H1 (cell line): ENCODE results near the gene HUWE1. TPM values are rescaled to one million over a fixed set of nuclear protein-coding genes. Genes with fewer than 3 reads are reported as not detected.

Experiments used
- CTCF ChIA-PET: fragments of 300-600 bp; sonication (Branson Sonifier 250); formaldehyde crosslinking; loops from one replicate; lab custom pipeline; 2021; ENCODE audit not compliant: partially characterized antibody; lab: Charles Lee
- POLR2A ChIA-PET: fragments of 300-600 bp; sonication (Branson Sonifier 250); formaldehyde crosslinking; loops from one replicate; lab custom pipeline; 2021; ENCODE audit warnings: inconsistent platforms; ENCODE audit not compliant: partially characterized antibody; lab: Charles Lee
- DNase-seq, 2 experiments: peaks; one replicate each; pipeline versions ENCODE4 v3.0.0 to v3.0.0-alpha.2; 2010 to 2022; ENCODE audit warnings: low spot score in 2 of 2, low read depth in 1 of 2, mixed read lengths in 1 of 2
- FAIRE-seq: peaks from 2 replicates; lab custom pipeline; 2011; peaks lifted over from hg19 to GRCh38; lab: Jason Lieb, UNC
- H2AFZ ChIP-seq: 2 replicates; pipeline ENCODE4 v1.8.1; 2012; ENCODE audit warnings: low read length, inconsistent platforms
- H2AK5ac ChIP-seq: 2 replicates; pipeline ENCODE4 v1.6.1; 2013; ENCODE audit warnings: low read depth, low read length
- H2BK120ac ChIP-seq: replicated peaks from 2 replicates; pipeline ENCODE3; 2013; ENCODE audit warnings: low read depth, low read length, inconsistent platforms
- H2BK12ac ChIP-seq: 2 replicates; pipeline ENCODE4 v1.6.1; 2013; ENCODE audit warnings: low read depth, low read length
- H2BK15ac ChIP-seq: 2 replicates; pipeline ENCODE4 v1.6.1; 2013; ENCODE audit warnings: low read length
- H2BK20ac ChIP-seq: 2 replicates; pipeline ENCODE4 v1.6.1; 2013; ENCODE audit warnings: low read length
- H2BK5ac ChIP-seq: 2 replicates; pipeline ENCODE4 v1.6.1; 2013; ENCODE audit warnings: low read depth, low read length
- H3K14ac ChIP-seq: 2 replicates; pipeline ENCODE4 v1.6.1; 2013; ENCODE audit warnings: inconsistent platforms; ENCODE audit not compliant: insufficient read length
- H3K18ac ChIP-seq: 2 replicates; pipeline ENCODE4 v1.6.1; 2013; ENCODE audit warnings: low read length; ENCODE audit errors: extremely low read depth
- H3K23ac ChIP-seq: 2 replicates; pipeline ENCODE4 v1.6.1; 2013; ENCODE audit warnings: inconsistent platforms; ENCODE audit not compliant: insufficient read length
- H3K23me2 ChIP-seq: 2 replicates; pipeline ENCODE4 v1.6.1; 2013; ENCODE audit warnings: low read depth, low read length
- H3K27ac ChIP-seq: 2 replicates; pipeline ENCODE4 v1.6.1; 2011; ENCODE audit warnings: low read depth, low read length, inconsistent platforms
- H3K27me3 ChIP-seq, 4 experiments: replicated peaks in 1 of 4; 1 replicate in 1 of 4; 2 replicates in 3 of 4; pipeline versions ENCODE4 v1.6.1 to v1.8.1; 2011 to 2013; ENCODE audit warnings: low read length in 3 of 4, mild to moderate bottlenecking in 3 of 4, inconsistent platforms in 2 of 4, mixed read lengths in 2 of 4, moderate library complexity in 1 of 4; ENCODE audit not compliant: control insufficient read depth in 3 of 4, insufficient read depth in 3 of 4; ENCODE audit errors: extremely low read depth in 1 of 4
- H3K36me3 ChIP-seq, 4 experiments: 2 replicates each; pipeline versions ENCODE4 v1.6.1 to v1.8.1; 2011 to 2013; ENCODE audit warnings: mild to moderate bottlenecking in 4 of 4, low read length in 3 of 4, moderate library complexity in 2 of 4, control low read depth in 1 of 4, inconsistent platforms in 1 of 4; ENCODE audit not compliant: insufficient read depth in 4 of 4, control insufficient read depth in 2 of 4
- H3K4ac ChIP-seq: replicated peaks from 2 replicates; pipeline ENCODE3; 2013; ENCODE audit warnings: low read length, low read depth, mixed read lengths, inconsistent platforms; ENCODE audit not compliant: insufficient read length
- H3K4me1 ChIP-seq, 4 experiments: replicated peaks in 1 of 4; 1 replicate in 1 of 4; 2 replicates in 3 of 4; pipeline versions ENCODE4 v1.6.1 to v1.8.1; 2011 to 2013; ENCODE audit warnings: low read length in 3 of 4, inconsistent platforms in 2 of 4, mixed read lengths in 1 of 4; ENCODE audit not compliant: insufficient read depth in 4 of 4, control insufficient read depth in 3 of 4
- H3K4me2 ChIP-seq, 2 experiments: 2 replicates each; pipeline versions ENCODE4 v1.6.1 to v1.8.1; 2011 to 2013; ENCODE audit warnings: low read depth in 2 of 2, low read length in 2 of 2, control low read depth in 1 of 2, inconsistent platforms in 1 of 2, mild to moderate bottlenecking in 1 of 2; ENCODE audit not compliant: insufficient read depth in 1 of 2
- H3K4me3 ChIP-seq, 4 experiments: fragments of 200-600, 300-600 bp in 1 of 4; sonication (generic), shearing (Covaris generic), sonication (Bioruptor Twin) in 1 of 4; 2 replicates each; pipeline versions ENCODE4 v1.5.1 to v1.8.1; 2011 to 2016; ENCODE audit warnings: low read length in 4 of 4, low read depth in 3 of 4, control low read depth in 2 of 4, inconsistent platforms in 2 of 4, mild to moderate bottlenecking in 2 of 4, mixed read lengths in 1 of 4, moderate library complexity in 1 of 4; ENCODE audit not compliant: insufficient read depth in 2 of 4; ENCODE audit errors: extremely low read depth in 1 of 4
- H3K56ac ChIP-seq: replicated peaks from 2 replicates; pipeline ENCODE3; 2013; ENCODE audit warnings: low read depth, mild to moderate bottlenecking, mixed read lengths, low read length, inconsistent platforms; ENCODE audit not compliant: insufficient read length
- H3K79me1 ChIP-seq: 2 replicates; pipeline ENCODE4 v1.6.1; 2013; ENCODE audit warnings: low read depth, low read length, control low read depth
- H3K79me2 ChIP-seq, 2 experiments: 2 replicates each; pipeline versions ENCODE4 v1.6.1 to v1.8.1; 2012 to 2013; ENCODE audit warnings: low read length in 2 of 2, mild to moderate bottlenecking in 2 of 2, inconsistent platforms in 1 of 2; ENCODE audit not compliant: insufficient read depth in 2 of 2, control insufficient read depth in 1 of 2
- H3K9ac ChIP-seq, 4 experiments: replicated peaks in 1 of 4; 1 replicate in 1 of 4; 2 replicates in 3 of 4; pipeline versions ENCODE4 v1.6.1 to v1.8.1; 2011 to 2013; ENCODE audit warnings: low read depth in 3 of 4, low read length in 3 of 4, control low read depth in 2 of 4, mild to moderate bottlenecking in 2 of 4, moderate library complexity in 2 of 4, inconsistent platforms in 1 of 4; ENCODE audit errors: extremely low read depth in 1 of 4
- H3K9me3 ChIP-seq, 2 experiments: 2 replicates each; pipeline versions ENCODE4 v1.6.1 to v1.8.1; 2012 to 2013; ENCODE audit warnings: mild to moderate bottlenecking in 2 of 2, moderate library complexity in 2 of 2, control low read depth in 1 of 2, inconsistent platforms in 1 of 2, low read depth in 1 of 2, low read length in 1 of 2, mixed read lengths in 1 of 2; ENCODE audit not compliant: insufficient read depth in 2 of 2
- H4K20me1 ChIP-seq, 2 experiments: replicated peaks in 1 of 2; 2 replicates each; pipeline versions ENCODE3 to v1.8.1; 2011 to 2013; ENCODE audit warnings: inconsistent platforms in 2 of 2, low read length in 2 of 2, mild to moderate bottlenecking in 1 of 2; ENCODE audit not compliant: insufficient read depth in 2 of 2, control insufficient read depth in 1 of 2
- H4K5ac ChIP-seq: 2 replicates; pipeline ENCODE4 v1.6.1; 2013; ENCODE audit warnings: low read length, low read depth, mixed read lengths, inconsistent platforms; ENCODE audit not compliant: insufficient read length
- H4K8ac ChIP-seq: 2 replicates; pipeline ENCODE4 v1.8.0; 2013; ENCODE audit warnings: mild to moderate bottlenecking, moderate library complexity, low read length, inconsistent platforms; ENCODE audit not compliant: insufficient read depth; ENCODE audit errors: extremely low read depth
- H4K91ac ChIP-seq: replicated peaks from 2 replicates; pipeline ENCODE3; 2013; ENCODE audit warnings: low read length, mixed read lengths, inconsistent platforms; ENCODE audit not compliant: insufficient read length
- BRCA1 ChIP-seq: IDR thresholded peaks from 2 replicates; pipeline ENCODE4 v1.6.1; 2012; ENCODE audit warnings: low read depth, low read length, improper control_type of control experiment
- CHD1 ChIP-seq: IDR thresholded peaks from 2 replicates; pipeline ENCODE4 v1.6.1; 2012; ENCODE audit warnings: low read depth, low read length, improper control_type of control experiment
- CREB1 ChIP-seq: IDR thresholded peaks from 2 replicates; pipeline ENCODE4 v1.6.1; 2012; ENCODE audit warnings: inconsistent platforms
- GTF2F1 ChIP-seq: IDR thresholded peaks from 2 replicates; pipeline ENCODE4 v1.6.1; 2012; ENCODE audit warnings: low read depth, low read length, improper control_type of control experiment, borderline replicate concordance
- HDAC2 ChIP-seq, 2 experiments: fragments of 300-600 bp in 1 of 2; sonication (generic) in 1 of 2; IDR thresholded peaks; 2 replicates each; pipeline ENCODE4 v1.6.1; 2011 to 2012; ENCODE audit warnings: low read depth in 2 of 2, low read length in 2 of 2, mild to moderate bottlenecking in 2 of 2, moderate library complexity in 2 of 2, borderline replicate concordance in 1 of 2, inconsistent platforms in 1 of 2
- HDAC6 ChIP-seq: IDR thresholded peaks from one replicate; pipeline ENCODE4 v1.7.1; 2012; ENCODE audit warnings: low read depth, mild to moderate bottlenecking, inconsistent platforms, low read length, moderate library complexity
- KDM5A ChIP-seq: fragments of 200-600 bp; IDR thresholded peaks from 2 replicates; pipeline ENCODE4 v1.7.1; 2012; ENCODE audit warnings: mild to moderate bottlenecking, low read length, inconsistent platforms, mixed read lengths
- MAFK ChIP-seq: IDR thresholded peaks from 2 replicates; pipeline ENCODE4 v1.6.1; 2012; ENCODE audit warnings: low read depth, mild to moderate bottlenecking, improper control_type of control experiment, low read length
- NRF1 ChIP-seq: IDR thresholded peaks from 2 replicates; pipeline ENCODE4 v1.6.1; 2011; ENCODE audit warnings: mild to moderate bottlenecking, low read depth, low read length, improper control_type of control experiment
- POU5F1 ChIP-seq: IDR thresholded peaks from 2 replicates; pipeline ENCODE4 v1.6.1; 2011; ENCODE audit warnings: low read depth, mild to moderate bottlenecking, low read length, moderate library complexity
- SAP30 ChIP-seq: fragments of 300-600 bp; sonication (generic); IDR thresholded peaks from 2 replicates; pipeline ENCODE4 v1.7.1; 2012; ENCODE audit warnings: low read length, moderate library complexity, mild to moderate bottlenecking, inconsistent platforms; ENCODE audit not compliant: insufficient read depth, insufficient replicate concordance
- SIRT6 ChIP-seq: IDR thresholded peaks from one replicate; pipeline ENCODE4 v1.7.1; 2012; ENCODE audit warnings: low read length, inconsistent platforms
- SIX5 ChIP-seq: IDR thresholded peaks from 2 replicates; pipeline ENCODE4 v1.6.1; 2011; ENCODE audit warnings: mild to moderate bottlenecking, low read depth, low read length
- SUZ12 ChIP-seq: fragments of 200-600 bp; sonication (generic); IDR thresholded peaks from 2 replicates; pipeline ENCODE4 v1.6.1; 2012; ENCODE audit warnings: mild to moderate bottlenecking, inconsistent platforms, low read length, moderate library complexity, mixed read lengths
- TCF12 ChIP-seq: IDR thresholded peaks from 2 replicates; pipeline ENCODE4 v1.6.1; 2011; ENCODE audit warnings: low read depth, mild to moderate bottlenecking, low read length
- YY1 ChIP-seq: IDR thresholded peaks from 2 replicates; pipeline ENCODE4 v1.6.1; 2011; ENCODE audit warnings: low read depth, mild to moderate bottlenecking, low read length
- WGBS, 2 experiments: shearing (Covaris generic) in 1 of 2; methylation state at CpG; one replicate each; pipeline versions ENCODE4 v1.1.6 to v1.1.7; 2013 to 2015; ENCODE audit warnings: low lambda C conversion rate in 2 of 2, mixed read lengths in 2 of 2, inconsistent platforms in 1 of 2, low coverage in 1 of 2, missing lambda C conversion rate in 1 of 2; ENCODE audit not compliant: insufficient replicate concordance in 2 of 2, insufficient coverage in 1 of 2, insufficient read length in 1 of 2; ENCODE audit errors: extremely low coverage in 1 of 2, missing lambda C conversion rate in 1 of 2; 5-methylcytosine and 5-hydroxymethylcytosine counted together
- polyA plus RNA-seq, 7 experiments: library from polyadenylated mRNA; depleted of rRNA in 3 of 7; stranded (reverse) in 5 of 7; unstranded in 2 of 7; fragments of >200 nt in 5 of 7; fragments of 200-250 nt in 2 of 7; gene quantifications; 1 replicate in 5 of 7; 2 replicates in 1 of 7; 4 replicates in 1 of 7; pipeline versions ENCODE4 v1.2.1 to v1.2.3, GENCODE V29; 2011 to 2013; ENCODE audit warnings: missing spikeins in 2 of 7, mixed read lengths in 2 of 7
- total RNA-seq: library from RNA; stranded (reverse); fragmentation: NEBNext Ultra II Directional; extraction: Animal tissue kit (Norgen Biotek cat#: 25700); gene quantifications from 2 replicates; pipeline ENCODE4 v1.2.1, GENCODE V29; 2021

Gene HUWE1
- total and polyA plus RNA-seq, 2 of the 8 experiments (the other 6 are each of a cell fraction or from before 2014, with no cell fraction given): 114 to 252 TPM

DNA sequence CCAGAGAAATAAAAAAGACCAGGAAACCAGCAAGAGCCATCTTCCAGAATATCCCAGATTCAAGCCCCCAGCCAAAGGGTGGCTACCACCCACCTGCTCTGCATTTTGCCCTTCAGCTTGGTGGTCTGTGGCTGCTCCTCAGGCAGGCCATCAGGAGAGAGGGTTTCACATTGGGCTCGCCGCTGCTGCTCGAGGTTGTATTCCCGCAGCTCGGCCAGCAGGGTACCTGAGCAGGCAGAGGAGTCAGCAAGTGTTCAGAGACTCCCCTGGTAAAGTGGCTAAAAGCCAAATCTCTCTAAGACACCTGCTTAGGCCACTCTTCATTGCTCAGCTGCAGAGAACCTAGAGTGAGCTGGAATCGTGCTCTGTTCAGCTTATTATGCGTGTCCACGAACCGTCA lies 141.6 kb downstream of the HUWE1 start:
- H3K4me1 ChIP-seq: no peaks in the 10 kb centered on the region
- no peak overlapping the region for H2BK12ac ChIP-seq
- H3K18ac ChIP-seq: no peak overlapping the region
- DNase-seq (no peak), FAIRE-seq (no peak)
- H3K79me2 ChIP-seq: no peaks in the 10 kb centered on the region
- no peak overlapping the region for H3K27ac ChIP-seq
- no peak overlapping the region for H3K23ac ChIP-seq
- H3K36me3 ChIP-seq: peaks cover 48 to 91% (median 80%) of the 10 kb centered on the region in 4 experiments
- H3K23me2 ChIP-seq: no peaks in the 10 kb centered on the region
- H3K9me3 ChIP-seq: no peaks in the 10 kb centered on the region
- H3K4me2 ChIP-seq: no peak overlapping the region
- no peak overlapping the region for H2BK15ac ChIP-seq
- no peaks in the 10 kb centered on the region for H3K27me3 ChIP-seq
- CTCF ChIA-PET: interaction anchor here (1.2 kb wide), 1 partner anchor 63 kb away, joined by 3 read pairs; no protein-coding TSS in a partner anchor
- H3K9ac ChIP-seq: no peak overlapping the region
- no peak overlapping the region for H3K4me3 ChIP-seq
- H4K20me1 ChIP-seq: peaks cover 0 to 1% of the 10 kb centered on the region in 2 experiments
- H4K91ac ChIP-seq: no peak overlapping the region
- no peak overlapping the region for H4K8ac ChIP-seq
- no peak overlapping the region for H2AFZ ChIP-seq
- H2AK5ac ChIP-seq: no peak overlapping the region
- H4K5ac ChIP-seq: no peak overlapping the region
- H2BK5ac ChIP-seq: no peak overlapping the region
- no peaks in the 10 kb centered on the region for H3K79me1 ChIP-seq
- WGBS, 2 experiments: 96% methylated on average over 9 of the region's 9 CpGs; no CpG with 5 or more reads in 1 of the 2 experiments
- no peak overlapping the region for H3K14ac ChIP-seq
- H3K56ac ChIP-seq: no peak overlapping the region
- POLR2A ChIA-PET: no interaction called here
- H2BK120ac ChIP-seq: no peak overlapping the region
- H3K4ac ChIP-seq: no peak overlapping the region
- H2BK20ac ChIP-seq: no peak overlapping the region
- TF ChIP-seq HDAC2 (IDR thresholded peaks at IDR 0.05; ENCODE audit: borderline replicate concordance in 1 of 2, low read depth in 2 of 2, low read length in 2 of 2) (no peak), TCF12 (no peak), GTF2F1 (no peak), CHD1 (no peak), KDM5A (no peak), SUZ12 (no peak), MAFK (no peak), SIRT6 (no peak), CREB1 (no peak), HDAC6 (no peak), NRF1 (no peak), SAP30 (no peak), BRCA1 (no peak), SIX5 (no peak), YY1 (no peak), POU5F1 (no peak)
